Measurements from ENCODE around the gene ALDH4A1.
"Not testable (repeated sequence)": the region's sequence is repeated elsewhere in the genome, so short reads cannot be mapped to it uniquely, and the experiment has no call there.

The ALDH4A1 gene

DNA sequence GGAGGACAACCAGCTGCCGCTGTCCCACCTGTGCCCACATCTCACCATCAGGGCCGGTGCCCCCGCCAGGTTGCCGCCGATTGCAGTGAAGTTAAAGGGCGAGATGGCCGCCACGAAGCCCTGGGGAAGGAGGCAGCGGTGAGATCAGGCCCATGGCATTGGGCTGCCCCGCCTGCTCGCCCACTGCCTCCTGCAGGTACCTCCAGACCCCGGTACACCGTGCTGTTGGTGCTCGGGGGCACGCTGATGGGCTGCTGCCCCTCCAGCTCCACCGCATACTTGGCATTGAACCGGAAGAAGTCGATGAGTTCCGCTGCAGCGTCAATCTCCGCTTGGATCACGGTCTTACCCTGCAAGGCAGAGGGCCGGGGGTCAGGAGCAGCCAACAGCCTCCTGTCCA is 19.3 kb downstream of the ALDH4A1 start:
- DNase-seq, result no peak
- in situ Hi-C loops (cut with HindIII; ENCODE audit: low pct_ligation_motif_present, low pct_unique_long_range_greater_than_20kb, low sequenced_read_pairs), result no loop called here

DNA sequence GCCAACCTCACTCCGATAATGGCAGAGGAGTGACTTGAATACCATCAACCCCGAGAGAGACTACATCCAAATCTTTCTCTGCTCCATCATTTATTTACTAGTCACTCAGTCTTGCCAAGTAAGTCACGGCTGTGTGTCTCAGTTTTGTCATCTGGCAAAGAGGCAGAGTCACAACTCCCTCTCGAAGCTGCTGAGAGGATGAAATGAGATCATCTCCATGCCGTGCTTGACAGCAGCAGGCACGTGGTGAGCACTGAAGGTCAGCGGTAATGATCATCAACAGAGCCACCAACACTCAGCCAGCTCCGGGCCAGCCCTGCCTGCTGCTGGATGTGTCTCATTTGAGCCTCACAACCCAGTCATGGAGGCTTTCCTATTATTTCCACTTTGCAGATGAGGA is 19.9 kb downstream of the ALDH4A1 start:
- in situ Hi-C loops (cut with HindIII; ENCODE audit: low pct_ligation_motif_present, low pct_unique_long_range_greater_than_20kb, low sequenced_read_pairs), result no loop called here
- peak; percentile 21 for DNase-seq

DNA sequence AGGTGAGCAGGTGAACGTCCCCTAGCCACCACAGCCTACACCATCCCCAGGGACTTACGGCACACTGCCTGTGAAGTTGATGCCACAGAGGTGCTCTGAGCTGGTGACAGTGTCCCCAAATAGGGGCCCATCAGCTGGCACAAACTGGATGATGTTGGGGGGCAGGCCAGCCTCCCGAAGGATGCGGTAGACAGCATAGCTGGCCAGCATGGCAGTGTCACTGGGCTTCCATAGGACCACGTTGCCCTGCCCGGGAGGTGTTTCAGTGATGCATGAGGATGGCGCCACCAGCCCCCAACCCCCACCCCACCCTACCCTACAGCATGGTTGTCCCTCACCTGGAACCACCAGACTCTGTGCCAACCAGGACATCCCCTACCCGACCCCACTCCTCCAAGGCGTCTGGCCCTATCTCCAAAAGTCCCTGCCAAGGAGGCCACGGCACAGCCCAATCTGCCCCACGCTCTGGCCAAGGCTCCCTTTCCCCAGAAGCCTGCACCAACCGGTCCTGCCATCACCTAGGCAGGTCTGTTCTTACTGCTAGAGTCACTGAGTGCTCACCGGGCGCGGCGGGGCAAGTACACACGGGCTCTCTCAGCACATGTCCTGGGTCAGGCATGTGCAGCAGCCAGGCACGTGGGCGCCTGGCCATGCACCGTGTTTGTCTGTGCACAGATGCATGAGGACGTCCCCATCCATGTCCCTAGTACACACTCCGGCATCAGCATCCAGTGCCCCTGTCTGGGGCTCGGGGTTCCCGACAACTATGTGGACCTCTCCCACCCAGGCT is 20.5 kb downstream of the ALDH4A1 start:
- DNase-seq, result no peak
- in situ Hi-C loops (cut with HindIII; ENCODE audit: low pct_ligation_motif_present, low pct_unique_long_range_greater_than_20kb, low sequenced_read_pairs), result no loop called here

DNA sequence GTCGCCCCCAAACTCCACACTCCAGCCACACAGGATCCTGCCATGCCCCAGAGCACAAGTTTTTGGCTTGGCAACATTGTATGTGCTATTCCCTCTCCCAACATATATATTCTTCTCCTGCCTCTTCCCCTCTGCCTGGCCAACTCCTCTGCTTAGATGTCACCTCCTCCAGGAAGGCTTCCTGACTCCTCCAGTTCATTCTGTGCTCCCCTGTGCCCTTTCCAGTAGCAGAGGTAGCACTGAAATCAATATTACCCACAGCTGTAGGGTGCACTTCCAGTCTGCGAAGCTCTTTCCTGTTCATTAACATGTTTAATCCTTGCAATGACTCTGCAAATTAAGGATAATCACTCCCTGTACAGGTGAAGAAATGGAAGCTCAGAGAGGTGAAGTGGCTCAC is 21.2 kb downstream of the ALDH4A1 start:
- in situ Hi-C loops (cut with HindIII; ENCODE audit: low pct_ligation_motif_present, low pct_unique_long_range_greater_than_20kb, low sequenced_read_pairs), result no loop called here
- no peak for DNase-seq

DNA sequence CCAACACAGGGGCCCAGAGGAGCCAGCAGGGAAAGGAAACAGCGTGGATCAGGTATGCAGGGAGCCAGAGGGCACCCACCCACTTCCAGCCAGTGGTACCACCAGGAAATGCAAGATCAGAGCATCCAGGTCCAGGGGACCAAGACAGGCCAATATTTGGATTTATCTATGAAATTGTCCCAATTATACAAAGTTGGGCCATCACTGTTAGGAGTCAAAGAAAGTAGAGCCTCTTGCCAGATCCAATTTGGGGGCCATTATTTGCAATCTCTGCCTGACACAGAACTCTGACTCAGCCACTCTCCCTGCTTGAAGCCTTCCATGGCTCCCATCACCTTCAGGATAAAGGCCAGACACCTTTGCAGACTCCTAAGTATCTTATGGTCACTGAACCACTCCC is 21.8 kb downstream of the ALDH4A1 start:
- in situ Hi-C loops (cut with HindIII; ENCODE audit: low pct_ligation_motif_present, low pct_unique_long_range_greater_than_20kb, low sequenced_read_pairs), result no loop called here
- DNase-seq, result no peak

DNA sequence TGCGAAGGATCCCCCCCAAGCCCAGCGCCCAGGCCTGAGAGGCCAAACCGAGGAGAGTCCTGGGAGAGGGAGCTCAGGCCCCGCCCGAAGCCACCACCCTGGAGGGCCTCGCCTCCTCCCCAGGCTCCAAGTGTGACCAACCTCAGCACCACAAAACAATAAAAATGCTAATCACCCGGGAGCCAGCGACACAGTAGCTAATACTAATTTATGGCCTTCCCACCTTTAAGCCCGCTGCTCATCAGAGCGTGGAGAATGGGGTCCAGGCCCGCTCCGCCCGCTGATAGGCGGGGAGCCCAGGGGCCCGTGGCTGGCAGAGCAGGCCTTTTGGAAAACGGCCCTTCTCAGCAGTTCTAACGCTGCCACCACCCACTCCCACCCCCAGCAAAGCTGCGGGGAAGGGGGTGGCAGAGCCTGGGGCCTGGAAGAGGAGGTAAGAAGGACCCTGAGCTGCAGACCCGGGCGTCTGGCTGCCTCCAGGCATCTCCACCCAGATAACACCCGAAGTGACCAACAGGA is 22.5 kb downstream of the ALDH4A1 start:
- in situ Hi-C loops (cut with HindIII; ENCODE audit: low pct_ligation_motif_present, low pct_unique_long_range_greater_than_20kb, low sequenced_read_pairs), result no loop called here
- DNase-seq, result no peak

DNA sequence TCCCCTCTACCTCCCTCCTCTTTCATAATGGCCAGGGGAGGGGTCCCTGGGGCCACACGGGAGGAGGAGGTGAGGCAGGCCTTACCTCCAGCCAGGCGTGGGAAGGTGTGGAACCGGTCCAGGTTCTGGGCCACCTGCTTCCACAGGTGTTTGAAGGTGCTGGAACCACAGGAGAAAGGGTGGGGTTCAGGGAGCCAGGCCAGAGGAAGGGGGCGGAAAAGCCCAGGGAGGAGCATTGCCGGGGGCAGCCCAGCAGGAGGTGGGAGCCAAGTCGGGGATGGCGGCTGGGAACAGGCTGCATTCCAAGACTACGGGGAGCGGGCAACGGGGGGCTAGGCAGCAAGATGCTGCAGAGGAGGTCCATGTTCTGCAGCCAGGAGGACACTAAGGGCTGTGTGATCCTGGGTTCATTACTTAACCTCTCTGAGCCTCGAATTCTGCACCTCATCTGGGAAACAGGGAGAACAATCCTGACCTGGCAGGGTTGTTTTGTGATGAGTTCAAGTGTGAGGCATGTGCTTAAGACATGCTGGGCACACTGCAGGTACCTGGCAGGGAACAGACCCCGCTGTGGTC is 23.1 kb downstream of the ALDH4A1 start:
- in situ Hi-C loops (cut with HindIII; ENCODE audit: low pct_ligation_motif_present, low pct_unique_long_range_greater_than_20kb, low sequenced_read_pairs), result no loop called here

DNA sequence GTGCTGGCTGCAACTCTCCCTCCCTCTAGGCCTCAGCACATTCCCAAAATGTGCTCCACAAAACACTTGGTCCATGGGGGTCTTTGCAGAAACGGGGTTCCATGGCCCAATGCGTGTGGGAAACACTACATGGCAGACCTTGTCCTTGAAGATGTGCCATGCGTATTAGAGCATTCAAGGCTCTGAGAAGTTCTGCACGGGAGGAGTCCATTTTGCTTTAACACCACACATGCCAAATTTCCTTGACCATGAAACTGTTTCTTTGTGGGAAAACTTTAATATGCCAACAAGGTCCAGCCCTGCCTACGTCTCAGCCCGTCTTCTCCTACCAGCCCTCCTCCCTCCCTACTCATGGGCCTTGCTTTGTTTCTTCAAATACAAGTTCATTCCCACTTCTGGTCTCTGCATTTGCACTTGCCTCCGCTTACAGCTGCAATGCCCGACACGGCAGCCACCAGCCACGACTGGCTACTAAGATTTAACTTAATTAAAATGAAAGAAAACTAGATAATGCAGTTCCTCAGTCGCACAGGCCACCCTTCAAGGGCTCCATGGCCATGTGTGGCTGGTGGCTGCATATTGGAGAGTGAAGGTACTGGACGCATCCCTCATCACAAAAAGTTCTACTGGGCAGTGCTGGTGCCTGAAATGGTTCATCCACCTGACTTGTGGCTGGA is 23.7 kb downstream of the ALDH4A1 start:
- in situ Hi-C loops (cut with HindIII; ENCODE audit: low pct_ligation_motif_present, low pct_unique_long_range_greater_than_20kb, low sequenced_read_pairs), result no loop called here
- DNase-seq, result no peak

More for the DNA sequence above, 23.1 kb downstream of the ALDH4A1 start:
- no peak for DNase-seq

DNA sequence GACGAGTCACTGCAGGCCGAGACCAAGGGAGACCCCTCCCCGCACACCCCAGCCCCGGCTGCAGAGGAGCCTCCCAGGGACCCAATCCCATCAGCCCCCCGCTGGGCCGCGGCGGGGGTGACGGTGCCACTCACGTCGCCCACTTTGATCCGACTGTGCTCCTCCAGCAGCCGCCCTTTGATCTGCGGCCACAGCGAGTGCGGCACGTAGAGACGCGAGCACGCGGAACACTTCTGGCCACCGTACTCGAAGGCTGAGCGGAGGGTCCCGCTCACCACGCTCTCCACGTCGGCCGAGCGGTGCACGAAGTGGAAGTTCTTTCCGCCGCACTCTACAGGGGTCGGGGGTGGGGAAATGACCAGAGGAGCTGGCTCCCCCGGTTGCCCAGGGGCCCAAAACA is 25.1 kb downstream of the ALDH4A1 start:
- in situ Hi-C loops (cut with HindIII; ENCODE audit: low pct_ligation_motif_present, low pct_unique_long_range_greater_than_20kb, low sequenced_read_pairs), result no loop called here

DNA sequence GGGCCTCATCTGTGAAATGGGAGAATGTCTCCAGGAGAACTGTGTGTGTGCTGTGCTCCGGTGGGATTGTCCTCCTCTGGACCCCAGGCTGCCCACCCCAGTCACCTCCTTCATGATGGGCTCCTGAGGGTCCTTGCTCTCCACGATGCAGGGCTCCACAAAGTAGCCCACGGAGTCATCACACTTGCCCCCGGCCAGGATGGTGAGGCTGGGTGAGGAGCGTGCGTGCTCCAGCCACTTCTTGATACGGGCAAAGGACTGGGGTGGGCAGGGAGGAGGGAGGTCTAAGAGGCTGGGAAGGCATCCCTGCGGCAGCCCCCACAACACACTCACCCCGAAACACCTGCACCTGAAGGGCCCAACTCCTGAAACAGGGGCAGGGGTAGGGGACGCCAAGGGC is 26.1 kb downstream of the ALDH4A1 start:
- in situ Hi-C loops (cut with HindIII; ENCODE audit: low pct_ligation_motif_present, low pct_unique_long_range_greater_than_20kb, low sequenced_read_pairs), result no loop called here

More for the DNA sequence above, 25.1 kb downstream of the ALDH4A1 start:
- no peak for DNase-seq

DNA sequence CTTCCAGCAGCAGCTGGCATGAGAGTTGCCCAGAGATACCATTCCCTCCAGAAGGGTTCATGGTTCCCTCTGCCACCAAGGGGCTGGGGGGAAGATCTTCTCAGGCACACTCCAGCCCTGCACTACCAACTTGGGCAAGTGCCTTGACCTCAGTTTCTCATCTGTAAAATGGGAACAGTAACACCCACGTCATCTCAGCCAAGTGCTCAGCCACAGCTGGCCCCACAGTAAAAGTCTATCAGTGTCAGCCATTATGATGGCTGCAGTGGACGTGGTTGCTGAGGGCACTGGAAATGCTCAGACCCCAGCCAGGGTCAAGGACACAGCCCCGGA is 26.6 kb downstream of the ALDH4A1 start:
- in situ Hi-C loops (cut with HindIII; ENCODE audit: low pct_ligation_motif_present, low pct_unique_long_range_greater_than_20kb, low sequenced_read_pairs), result no loop called here
- no peak for DNase-seq

More for the DNA sequence above, 26.1 kb downstream of the ALDH4A1 start:
- DNase-seq, result no peak

DNA sequence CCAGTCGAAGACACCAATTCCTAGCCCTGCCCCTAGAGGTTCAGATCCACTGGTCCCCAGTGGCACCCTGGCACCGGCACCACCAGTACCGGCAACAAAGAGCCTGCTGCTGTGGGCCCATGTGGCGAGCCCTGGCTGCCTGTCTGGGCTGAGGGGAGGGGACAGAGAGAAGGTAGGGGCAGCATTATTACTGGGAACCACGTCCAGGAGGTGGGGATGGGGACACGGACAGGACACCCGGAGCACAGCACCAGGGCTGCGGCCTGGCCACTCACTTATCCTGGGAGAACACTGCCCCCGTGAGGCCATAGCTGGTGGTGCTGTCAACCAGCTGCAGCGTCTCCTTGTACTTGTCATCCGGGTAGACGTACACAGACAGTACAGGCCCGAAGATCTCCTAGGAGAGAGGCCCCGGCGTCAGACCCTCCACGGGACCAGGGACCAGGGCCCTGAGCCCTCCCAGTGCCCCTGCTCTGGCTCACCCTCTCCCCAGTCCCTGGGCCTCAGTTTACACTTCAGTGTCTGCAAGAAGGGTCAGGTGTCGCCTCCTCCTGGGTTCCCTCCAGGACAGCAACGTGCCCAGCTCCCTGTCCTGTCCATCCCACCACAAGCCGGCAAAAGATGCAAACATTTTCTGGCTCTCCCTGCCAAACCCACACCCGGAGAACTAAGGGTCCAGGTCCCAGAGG is 27.1 kb downstream of the ALDH4A1 start:
- in situ Hi-C loops (cut with HindIII; ENCODE audit: low pct_ligation_motif_present, low pct_unique_long_range_greater_than_20kb, low sequenced_read_pairs), result no loop called here

DNA sequence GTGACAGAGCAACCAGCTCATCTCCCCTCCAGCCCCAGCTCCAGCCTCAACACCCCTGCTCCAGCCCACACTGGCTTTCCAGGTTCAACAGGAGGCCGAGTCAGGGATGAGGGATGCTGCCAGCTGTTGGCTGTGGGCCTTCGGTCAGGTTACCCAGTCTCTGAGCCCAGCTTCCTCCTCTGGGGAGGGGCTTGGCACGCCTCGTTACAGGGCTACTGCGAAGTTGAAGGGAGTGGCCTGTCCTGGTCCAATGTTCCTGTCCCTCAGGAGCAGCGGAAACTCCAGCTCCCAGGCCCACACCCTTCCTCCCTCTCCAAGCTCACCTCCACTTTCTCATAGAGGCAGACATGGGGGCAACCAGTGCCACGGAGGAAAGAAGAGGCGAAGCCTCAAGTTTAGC is 27.8 kb downstream of the ALDH4A1 start:
- in situ Hi-C loops (cut with HindIII; ENCODE audit: low pct_ligation_motif_present, low pct_unique_long_range_greater_than_20kb, low sequenced_read_pairs), result no loop called here
- no peak for DNase-seq

More for the DNA sequence above, 27.1 kb downstream of the ALDH4A1 start:
- peak; percentile 81 for DNase-seq

DNA sequence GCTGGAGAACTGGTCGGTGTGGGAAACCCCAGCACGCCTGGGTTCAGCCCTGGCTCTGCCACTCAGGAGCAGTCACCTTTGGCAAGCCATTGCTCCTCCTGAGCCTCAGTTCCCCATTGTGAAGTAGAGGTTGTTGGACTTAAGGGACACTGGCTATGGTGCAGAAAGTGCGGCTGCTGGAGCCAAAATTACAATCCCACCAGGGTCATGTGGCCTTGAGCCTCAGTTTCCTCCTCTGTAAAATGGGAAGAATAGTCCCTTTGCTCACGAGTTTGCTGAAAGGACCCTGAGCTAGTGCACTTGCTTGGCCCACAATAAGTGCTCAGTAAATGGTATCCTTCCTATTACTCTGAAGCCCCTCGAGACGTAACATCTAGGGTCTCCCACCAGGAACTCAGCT is 28.3 kb downstream of the ALDH4A1 start:
- no peak for DNase-seq
- in situ Hi-C loops (cut with HindIII; ENCODE audit: low pct_ligation_motif_present, low pct_unique_long_range_greater_than_20kb, low sequenced_read_pairs), result no loop called here

DNA sequence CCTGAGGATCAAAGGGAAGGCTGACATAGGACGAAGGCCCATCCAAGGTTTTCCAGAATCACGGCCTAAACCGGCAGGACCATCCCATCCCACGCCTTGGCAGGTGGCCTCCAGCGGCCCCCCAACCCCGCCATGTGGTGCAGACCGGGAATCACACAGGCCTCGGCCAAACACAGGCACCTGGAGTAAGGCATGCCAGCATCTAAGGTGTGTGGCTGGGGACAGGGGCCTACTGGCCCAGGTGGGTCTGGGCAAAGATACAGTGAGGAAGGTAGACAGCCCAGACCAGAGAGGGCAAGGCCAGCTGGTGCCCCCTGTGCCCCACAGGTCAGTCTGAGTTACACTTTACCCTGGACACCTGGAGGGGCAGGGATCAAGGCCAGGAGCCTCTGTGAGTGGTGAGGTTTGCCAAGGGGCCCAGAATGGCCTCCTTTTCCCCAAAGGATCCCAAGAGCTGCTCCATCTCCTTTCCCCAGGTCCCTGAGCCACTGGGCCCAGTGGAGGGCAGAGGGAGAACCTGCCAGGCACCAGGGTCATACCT is 30.2 kb downstream of the ALDH4A1 start:
- DNase-seq, result no peak
- in situ Hi-C loops (cut with HindIII; ENCODE audit: low pct_ligation_motif_present, low pct_unique_long_range_greater_than_20kb, low sequenced_read_pairs), result no loop called here

DNA sequence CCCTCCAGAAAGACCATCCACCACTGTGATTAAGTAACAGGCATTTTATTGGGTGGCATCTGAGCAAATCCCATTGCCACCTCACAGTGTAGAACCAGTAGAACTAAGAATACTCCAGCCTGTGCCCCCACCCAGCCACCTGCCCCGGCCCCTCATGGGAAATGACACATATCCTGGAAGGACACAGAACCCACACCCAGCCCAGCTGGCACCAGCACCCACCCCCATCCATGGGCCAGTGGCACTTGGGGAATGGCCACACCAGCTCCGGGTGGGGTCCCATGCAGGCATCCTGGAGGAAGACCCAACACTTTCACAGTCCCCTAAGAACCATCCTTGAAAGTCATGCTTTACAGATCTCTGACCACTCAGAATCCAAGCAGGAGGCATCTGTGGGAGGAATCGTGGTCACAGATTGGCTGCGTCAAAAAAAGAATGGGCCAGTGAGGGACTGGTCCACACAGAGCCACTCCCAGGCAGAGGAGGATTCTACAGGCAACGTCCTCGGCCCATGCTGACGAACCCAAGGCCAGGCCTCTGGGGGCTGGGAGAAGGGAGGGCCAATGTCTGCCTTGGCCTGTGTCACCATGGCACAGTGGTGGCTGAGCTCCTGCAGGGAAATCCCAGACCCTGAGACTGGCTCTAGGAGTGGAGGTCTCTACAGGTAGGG is 30.8 kb downstream of the ALDH4A1 start:
- in situ Hi-C loops (cut with HindIII; ENCODE audit: low pct_ligation_motif_present, low pct_unique_long_range_greater_than_20kb, low sequenced_read_pairs), result no loop called here
- no peak for DNase-seq

DNA sequence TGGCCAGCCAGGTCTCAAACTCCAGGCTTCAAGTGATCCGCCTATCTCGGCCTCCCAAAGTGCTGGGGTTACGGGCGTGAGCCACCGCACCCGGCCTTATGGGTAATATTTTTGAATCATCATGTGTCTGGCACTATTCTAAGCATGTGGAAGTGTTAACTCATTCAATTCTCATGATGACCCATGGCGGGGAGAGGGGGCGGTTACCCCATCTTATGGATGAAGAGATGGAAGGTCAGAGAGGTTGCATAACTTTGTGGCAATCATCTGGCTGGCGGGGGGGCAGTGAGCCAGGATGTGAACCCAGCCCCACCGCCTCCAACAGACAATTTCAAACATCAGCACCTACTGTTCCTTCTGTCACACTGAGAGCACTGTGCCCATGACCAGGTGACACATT is 31.4 kb downstream of the ALDH4A1 start:
- DNase-seq, result no peak
- in situ Hi-C loops (cut with HindIII; ENCODE audit: low pct_ligation_motif_present, low pct_unique_long_range_greater_than_20kb, low sequenced_read_pairs), result no loop called here

DNA sequence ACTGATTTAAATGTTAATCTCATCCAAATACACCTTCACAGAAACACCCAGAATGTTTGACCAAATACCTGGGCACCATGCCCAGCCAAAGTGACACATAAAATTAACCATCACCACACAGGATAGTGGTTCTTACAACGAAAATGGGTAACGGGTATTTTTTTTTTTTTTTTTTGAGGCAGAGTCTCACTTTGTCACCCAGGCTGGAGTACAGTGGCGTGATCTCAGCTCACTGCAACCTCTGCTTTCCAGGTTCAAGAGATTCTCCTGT is 31.8 kb downstream of the ALDH4A1 start:
- DNase-seq; in situ Hi-C loops (cut with HindIII; ENCODE audit: low pct_ligation_motif_present, low pct_unique_long_range_greater_than_20kb, low sequenced_read_pairs): not testable (repeated sequence)

All from ACHN (cell line).